ENCODE measurements around the gene MYRIP.

The MYRIP gene

DNA sequence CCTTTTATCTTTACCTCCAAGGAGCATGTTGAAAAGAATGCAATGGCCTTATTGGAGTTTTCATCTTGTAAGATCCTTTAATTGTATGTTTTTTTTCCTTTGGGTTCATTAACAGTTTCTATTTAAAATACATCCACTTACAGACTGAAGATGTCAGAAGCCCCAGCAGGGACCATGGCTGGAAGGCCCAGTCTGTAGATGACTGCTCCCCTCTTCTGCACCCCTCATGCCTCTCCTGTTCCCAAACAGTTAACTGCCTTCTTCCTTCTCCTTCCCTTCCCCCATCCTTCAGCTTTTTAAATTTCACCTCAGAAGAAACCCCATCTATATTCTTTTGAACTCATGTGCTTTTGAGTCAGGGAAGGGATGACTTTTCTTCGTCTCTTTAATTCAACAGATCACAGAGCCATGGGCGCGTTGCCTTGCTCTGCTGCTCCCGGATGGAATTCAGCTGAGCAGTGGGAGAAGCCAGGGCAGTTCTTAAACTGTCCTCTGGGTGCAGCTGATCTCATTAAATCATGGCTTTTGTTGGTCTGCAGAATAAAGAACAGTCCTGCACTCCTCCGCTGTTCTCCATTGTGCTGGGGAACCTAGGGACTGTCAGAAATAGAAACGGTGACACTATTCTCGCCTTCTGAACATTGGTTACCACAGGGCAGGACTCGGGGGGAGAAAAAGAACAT lies 428.6 kb downstream of the MYRIP start:
- no peak for TF ChIP-seq EZH2phosphoT487 (IDR thresholded peaks at IDR 0.05; ENCODE audit: low read depth)
- TF ChIP-seq, protein P1, sequence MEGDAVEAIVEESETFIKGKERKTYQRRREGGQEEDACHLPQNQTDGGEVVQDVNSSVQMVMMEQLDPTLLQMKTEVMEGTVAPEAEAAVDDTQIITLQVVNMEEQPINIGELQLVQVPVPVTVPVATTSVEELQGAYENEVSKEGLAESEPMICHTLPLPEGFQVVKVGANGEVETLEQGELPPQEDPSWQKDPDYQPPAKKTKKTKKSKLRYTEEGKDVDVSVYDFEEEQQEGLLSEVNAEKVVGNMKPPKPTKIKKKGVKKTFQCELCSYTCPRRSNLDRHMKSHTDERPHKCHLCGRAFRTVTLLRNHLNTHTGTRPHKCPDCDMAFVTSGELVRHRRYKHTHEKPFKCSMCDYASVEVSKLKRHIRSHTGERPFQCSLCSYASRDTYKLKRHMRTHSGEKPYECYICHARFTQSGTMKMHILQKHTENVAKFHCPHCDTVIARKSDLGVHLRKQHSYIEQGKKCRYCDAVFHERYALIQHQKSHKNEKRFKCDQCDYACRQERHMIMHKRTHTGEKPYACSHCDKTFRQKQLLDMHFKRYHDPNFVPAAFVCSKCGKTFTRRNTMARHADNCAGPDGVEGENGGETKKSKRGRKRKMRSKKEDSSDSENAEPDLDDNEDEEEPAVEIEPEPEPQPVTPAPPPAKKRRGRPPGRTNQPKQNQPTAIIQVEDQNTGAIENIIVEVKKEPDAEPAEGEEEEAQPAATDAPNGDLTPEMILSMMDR (IDR thresholded peaks at IDR 0.05; ENCODE audit: low read depth, low read length), result no peak
- H3K27me3 ChIP-seq (ENCODE audit: low read depth, low read length), result no peaks in the 10 kb centered on the region

DNA sequence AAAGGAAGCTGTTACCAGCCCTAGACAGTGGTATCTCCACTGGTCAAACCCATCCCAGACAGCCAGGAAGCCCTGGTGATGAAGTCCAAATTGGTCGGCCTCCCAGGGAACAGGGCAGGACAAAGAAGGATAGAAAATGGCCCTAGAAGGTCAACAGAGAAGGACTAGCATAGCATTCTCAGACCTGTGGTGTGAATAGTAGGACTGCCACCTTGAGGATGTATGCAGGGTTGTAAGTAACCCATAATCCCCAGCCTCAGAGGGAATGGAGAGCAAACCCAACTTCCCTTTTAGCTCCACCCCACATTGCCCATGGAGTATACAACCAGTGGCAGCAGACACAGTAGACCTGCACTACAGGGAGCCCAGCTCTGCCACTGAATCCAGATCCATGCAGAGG lies 431.5 kb downstream of the MYRIP start:
- no peak overlapping the region for H3K27ac ChIP-seq (ENCODE audit: low read length)
- no peak overlapping the region for H3K9ac ChIP-seq (ENCODE audit: low read length)
- no peak for TF ChIP-seq EZH2phosphoT487 (IDR thresholded peaks at IDR 0.05; ENCODE audit: low read depth)
- TF ChIP-seq, protein P1 (IDR thresholded peaks at IDR 0.05; ENCODE audit: low read depth, low read length), result peak; percentile 39
- H4K20me1 ChIP-seq (ENCODE audit: insufficient read depth, low read length), result no peaks in the 10 kb centered on the region
- H3K4me1 ChIP-seq (ENCODE audit: low read length), result no peaks in the 10 kb centered on the region
- no peaks in the 10 kb centered on the region for H3K27me3 ChIP-seq (ENCODE audit: low read depth, low read length)
- H3K79me2 ChIP-seq (ENCODE audit: low read length), result no peaks in the 10 kb centered on the region
- H3K4me2 ChIP-seq (ENCODE audit: low read length), result no peak overlapping the region
- H3K9me3 ChIP-seq (ENCODE audit: insufficient read depth, low read length), result no peaks in the 10 kb centered on the region
- no peak overlapping the region for H3K4me3 ChIP-seq (ENCODE audit: low read length)
- H2AFZ ChIP-seq (ENCODE audit: low read depth, low read length), result no peak overlapping the region
- no peaks in the 10 kb centered on the region for H3K36me3 ChIP-seq (replicated peaks; ENCODE audit: low read depth, low read length)

More for the DNA sequence above, 428.6 kb downstream of the MYRIP start:
- Histone ChIP-seq H3K4me2 (ENCODE audit: low read length) (no peak overlapping the region), H3K36me3 (replicated peaks; ENCODE audit: low read depth, low read length) (no peaks in the 10 kb centered on the region), H2AFZ (ENCODE audit: low read depth, low read length) (no peak overlapping the region), H3K9ac (ENCODE audit: low read length) (no peak overlapping the region), H3K4me1 (ENCODE audit: low read length) (0 out of 2 replicates have a peak, but pooled peaks cover 4% of the 10 kb centered on the region), H3K4me3 (ENCODE audit: low read length) (no peak overlapping the region), H4K20me1 (ENCODE audit: insufficient read depth, low read length) (no peaks in the 10 kb centered on the region), H3K27ac (ENCODE audit: low read length) (no peak overlapping the region), H3K9me3 (ENCODE audit: insufficient read depth, low read length) (no peaks in the 10 kb centered on the region), H3K79me2 (ENCODE audit: low read length) (no peaks in the 10 kb centered on the region)

DNA sequence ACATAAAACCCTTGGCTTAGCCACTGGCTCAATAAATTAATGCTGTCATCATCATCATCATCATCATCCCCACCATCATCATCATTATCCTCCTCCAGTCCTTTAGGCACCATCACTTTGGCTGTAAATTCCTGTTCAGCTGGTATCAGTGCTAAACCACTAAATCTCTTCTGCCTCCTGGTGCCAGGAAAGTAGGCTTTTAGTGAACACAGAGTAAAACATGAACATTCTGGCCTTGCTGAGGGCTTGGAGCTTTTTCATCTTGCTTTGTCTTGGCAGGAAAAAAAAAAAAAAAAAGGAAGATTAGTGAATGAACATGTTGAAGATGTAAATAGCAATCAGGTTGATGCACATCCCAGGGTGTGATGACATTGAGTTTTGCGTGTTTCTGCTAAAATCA lies 432.8 kb downstream of the MYRIP start:
- no peaks in the 10 kb centered on the region for H4K20me1 ChIP-seq (ENCODE audit: insufficient read depth, low read length)
- no peaks in the 10 kb centered on the region for H3K4me1 ChIP-seq (ENCODE audit: low read length)
- H3K79me2 ChIP-seq (ENCODE audit: low read length), result no peaks in the 10 kb centered on the region
- H3K4me3 ChIP-seq (ENCODE audit: low read length), result no peak overlapping the region
- H3K4me2 ChIP-seq (ENCODE audit: low read length), result no peak overlapping the region
- no peak overlapping the region for H2AFZ ChIP-seq (ENCODE audit: low read depth, low read length)
- H3K36me3 ChIP-seq (replicated peaks; ENCODE audit: low read depth, low read length), result no peaks in the 10 kb centered on the region
- no peak overlapping the region for H3K27ac ChIP-seq (ENCODE audit: low read length)
- no peaks in the 10 kb centered on the region for H3K9me3 ChIP-seq (ENCODE audit: insufficient read depth, low read length)
- H3K9ac ChIP-seq (ENCODE audit: low read length), result no peak overlapping the region
- TF ChIP-seq, protein P1 (IDR thresholded peaks at IDR 0.05; ENCODE audit: low read depth, low read length), result no peak
- TF ChIP-seq EZH2phosphoT487 (IDR thresholded peaks at IDR 0.05; ENCODE audit: low read depth), result no peak
- no peaks in the 10 kb centered on the region for H3K27me3 ChIP-seq (ENCODE audit: low read depth, low read length)

DNA sequence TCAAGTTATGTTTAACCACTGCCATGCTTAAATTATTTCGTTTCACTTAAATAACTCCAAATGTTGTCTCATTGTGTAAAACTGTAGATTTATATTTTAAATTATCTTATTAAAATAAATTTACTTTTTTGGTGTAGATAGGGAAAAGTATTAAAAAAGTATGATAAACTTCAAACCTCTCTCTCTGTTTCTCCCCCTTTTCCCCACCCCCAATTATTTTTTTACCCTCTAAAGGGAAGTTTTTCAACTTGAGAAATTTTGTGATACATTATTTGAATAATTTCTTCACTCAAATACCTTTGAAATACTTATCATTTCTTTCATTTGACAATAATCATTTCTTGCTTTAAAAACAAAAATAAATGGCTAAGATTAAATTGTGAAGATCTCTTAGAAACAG lies 433.2 kb downstream of the MYRIP start:
- H3K9ac ChIP-seq (ENCODE audit: low read length), result no peak overlapping the region
- no peaks in the 10 kb centered on the region for H3K4me1 ChIP-seq (ENCODE audit: low read length)
- no peak overlapping the region for H3K27ac ChIP-seq (ENCODE audit: low read length)
- H3K4me3 ChIP-seq (ENCODE audit: low read length), result no peak overlapping the region
- no peaks in the 10 kb centered on the region for H3K27me3 ChIP-seq (ENCODE audit: low read depth, low read length)
- TF ChIP-seq, protein P1 (IDR thresholded peaks at IDR 0.05; ENCODE audit: low read depth, low read length), result no peak
- no peak for TF ChIP-seq EZH2phosphoT487 (IDR thresholded peaks at IDR 0.05; ENCODE audit: low read depth)
- no peaks in the 10 kb centered on the region for H3K79me2 ChIP-seq (ENCODE audit: low read length)
- H2AFZ ChIP-seq (ENCODE audit: low read depth, low read length), result no peak overlapping the region
- H3K4me2 ChIP-seq (ENCODE audit: low read length), result no peak overlapping the region
- H3K36me3 ChIP-seq (replicated peaks; ENCODE audit: low read depth, low read length), result no peaks in the 10 kb centered on the region
- H3K9me3 ChIP-seq (ENCODE audit: insufficient read depth, low read length), result no peaks in the 10 kb centered on the region
- H4K20me1 ChIP-seq (ENCODE audit: insufficient read depth, low read length), result no peaks in the 10 kb centered on the region

Measured in OCI-LY3 (cell line).